Measurements from ENCODE around the gene TBL1XR1.

Gene TBL1XR1

GRCh38 chr3:177058648-177059047 lies 138.6 kb downstream of the TBL1XR1 start:
- DNase-seq, result no peak

- DNase-seq, result peak; percentile 11 to 23
These were observed 139.5 kb downstream of the TBL1XR1 start for GRCh38 chr3:177057768-177058167.

- DNase-seq, result no peak
These were observed 140.4 kb downstream of the TBL1XR1 start for GRCh38 chr3:177056927-177057326.

GRCh38 chr3:177055605-177056571 lies 141.4 kb downstream of the TBL1XR1 start:
- DNase-seq, result no peak

- no peak for DNase-seq
These were observed 144.2 kb downstream of the TBL1XR1 start for GRCh38 chr3:177053107-177053506.

- DNase-seq, result no peak
These were observed 145.9 kb downstream of the TBL1XR1 start for GRCh38 chr3:177051411-177051810.

- DNase-seq, result no peak
These were observed 146.6 kb downstream of the TBL1XR1 start for GRCh38 chr3:177050501-177051237.

- no peak for DNase-seq
These were observed 151.5 kb downstream of the TBL1XR1 start for GRCh38 chr3:177045767-177046166.

- DNase-seq, result no peak
These were observed 152.1 kb downstream of the TBL1XR1 start for GRCh38 chr3:177045222-177045621.

GRCh38 chr3:177041730-177042551 lies 155.3 kb downstream of the TBL1XR1 start:
- DNase-seq, result no peak

GRCh38 chr3:177041021-177041729 lies 156.1 kb downstream of the TBL1XR1 start:
- DNase-seq, result no peak

- DNase-seq, result no peak
These were observed 157.6 kb downstream of the TBL1XR1 start for GRCh38 chr3:177039490-177040274.

- DNase-seq, result peak; percentile 13 to 26
These were observed 160.0 kb downstream of the TBL1XR1 start for GRCh38 chr3:177037241-177037640.

- no peak for DNase-seq
These were observed 161.6 kb downstream of the TBL1XR1 start for GRCh38 chr3:177035676-177036075.

- DNase-seq, result no peak
These were observed 162.3 kb downstream of the TBL1XR1 start for GRCh38 chr3:177034832-177035475.

GRCh38 chr3:177026505-177027277 lies 170.6 kb downstream of the TBL1XR1 start:
- no peak for DNase-seq

- no peak for DNase-seq
These were observed 181.4 kb downstream of the TBL1XR1 start for GRCh38 chr3:177015881-177016280.

- no peak for DNase-seq
These were observed 183.5 kb downstream of the TBL1XR1 start for GRCh38 chr3:177013681-177014280.

- no peak for DNase-seq
These were observed 191.4 kb downstream of the TBL1XR1 start for GRCh38 chr3:177005718-177006405.
